SK-N-SH treated with all-trans-retinoic acid at 6 μM for 48 hours (cell line): ENCODE results near the gene SPACA6.

ENCODE experiments used
- ARNTL ChIP-seq: fragments of 450-650 bp; formaldehyde crosslinking; IDR thresholded peaks from 2 replicates; pipeline ENCODE4 v1.5.0; 2020; ENCODE audit warnings: low read depth, mild to moderate bottlenecking, moderate library complexity, borderline replicate concordance
- BACH2 ChIP-seq: fragments of 250-450 bp; sonication (Bioruptor Pico); IDR thresholded peaks from 2 replicates; pipeline ENCODE4 v1.9.0; 2021; ENCODE audit warnings: mild to moderate bottlenecking, borderline replicate concordance
- CSDC2 ChIP-seq: fragments of 250-450 bp; sonication (Bioruptor Pico); IDR thresholded peaks from 2 replicates; pipeline ENCODE4 v1.5.0; 2020; ENCODE audit warnings: mild to moderate bottlenecking, moderate library complexity
- GLIS3 ChIP-seq: fragments of 250-450 bp; sonication (Bioruptor Pico); IDR thresholded peaks from 2 replicates; pipeline ENCODE4 v1.5.0; 2020; ENCODE audit warnings: mild to moderate bottlenecking, moderate library complexity
- PATZ1 ChIP-seq: fragments of 250-450 bp; sonication (Bioruptor Pico); IDR thresholded peaks from 2 replicates; pipeline ENCODE4 v1.8.0; 2020; ENCODE audit warnings: mild to moderate bottlenecking, moderate library complexity, borderline replicate concordance
- POU6F1 ChIP-seq: fragments of 250-450 bp; sonication (Bioruptor Pico); IDR thresholded peaks from 2 replicates; pipeline ENCODE4 v1.8.0; 2021; ENCODE audit warnings: low read depth, mild to moderate bottlenecking, moderate library complexity, borderline replicate concordance
- RARB ChIP-seq: fragments of 250-450 bp; sonication (Bioruptor Pico); IDR thresholded peaks from 2 replicates; pipeline ENCODE4 v1.8.0; 2021; ENCODE audit warnings: mild to moderate bottlenecking, moderate library complexity
- SNAI2 ChIP-seq: fragments of 250-450 bp; sonication (Bioruptor Pico); IDR thresholded peaks from 2 replicates; pipeline ENCODE4 v1.5.0; 2020; ENCODE audit warnings: mild to moderate bottlenecking, moderate library complexity
- TOX ChIP-seq: fragments of 250-450 bp; sonication (Bioruptor Pico); IDR thresholded peaks from 2 replicates; pipeline ENCODE4 v1.8.0; 2021; ENCODE audit warnings: mild to moderate bottlenecking, moderate library complexity, borderline replicate concordance
- ZFP3 ChIP-seq: fragments of 250-450 bp; sonication (Bioruptor Pico); IDR thresholded peaks from 2 replicates; pipeline ENCODE4 v1.5.0; 2020; ENCODE audit warnings: mild to moderate bottlenecking, moderate library complexity
- ZNF70 ChIP-seq: fragments of 450-650 bp; formaldehyde crosslinking; IDR thresholded peaks from 2 replicates; pipeline ENCODE4 v1.5.0; 2020; ENCODE audit warnings: mild to moderate bottlenecking, moderate library complexity
- ZNF8 ChIP-seq: fragments of 450-650 bp; formaldehyde crosslinking; IDR thresholded peaks from 2 replicates; pipeline ENCODE4 v1.5.0; 2020; ENCODE audit warnings: mild to moderate bottlenecking, moderate library complexity

DNA sequence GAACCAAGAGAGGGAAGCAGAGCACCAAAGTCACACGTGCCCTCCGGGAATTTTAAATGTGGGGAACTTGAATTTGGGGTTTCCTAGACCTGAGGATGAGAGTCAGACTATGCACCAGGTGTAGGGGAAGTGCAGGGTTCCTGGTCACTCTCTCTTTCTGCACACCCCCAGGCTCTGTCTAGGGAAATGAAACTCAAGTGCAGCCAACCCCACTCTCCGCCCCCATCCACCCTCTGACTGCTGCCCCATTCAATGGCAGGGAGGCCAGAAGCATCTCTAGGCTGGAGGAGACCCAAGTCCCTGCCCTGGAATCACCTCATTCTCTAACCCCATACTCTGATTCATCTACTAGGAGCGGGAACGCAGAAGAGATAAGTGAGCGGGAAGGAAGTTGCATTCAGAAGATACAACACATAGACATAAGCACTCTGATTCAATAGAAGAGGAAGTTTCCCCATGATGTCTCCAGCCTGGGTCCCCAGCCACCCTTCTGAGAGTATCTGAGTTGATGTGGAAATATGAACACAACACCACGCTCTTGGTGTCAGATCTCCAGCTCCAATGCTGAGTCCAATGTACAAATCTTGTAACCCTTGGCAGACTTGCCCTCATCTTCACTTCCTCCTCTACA, 41.8 kb upstream of the SPACA6 start:
- TF ChIP-seq ZFP3 (CRISPR knock-in tag) (no peak), ARNTL (no peak), BACH2 (no peak), POU6F1 (no peak), RARB (CRISPR knock-in tag) (no peak), PATZ1 (CRISPR knock-in tag) (no peak), CSDC2 (no peak), ZNF70 (no peak), ZNF8 (CRISPR knock-in tag) (no peak), SNAI2 (CRISPR knock-in tag) (no peak), GLIS3 (CRISPR knock-in tag) (no peak), TOX (CRISPR knock-in tag) (no peak)
